ENCODE data around the gene CUEDC1. TPM values are rescaled to one million over a fixed set of nuclear protein-coding genes. Genes with fewer than 3 reads are reported as not detected.

CUEDC1 gene
- total RNA-seq, 1 donor from 2014 or later: 24.6 TPM

DNA sequence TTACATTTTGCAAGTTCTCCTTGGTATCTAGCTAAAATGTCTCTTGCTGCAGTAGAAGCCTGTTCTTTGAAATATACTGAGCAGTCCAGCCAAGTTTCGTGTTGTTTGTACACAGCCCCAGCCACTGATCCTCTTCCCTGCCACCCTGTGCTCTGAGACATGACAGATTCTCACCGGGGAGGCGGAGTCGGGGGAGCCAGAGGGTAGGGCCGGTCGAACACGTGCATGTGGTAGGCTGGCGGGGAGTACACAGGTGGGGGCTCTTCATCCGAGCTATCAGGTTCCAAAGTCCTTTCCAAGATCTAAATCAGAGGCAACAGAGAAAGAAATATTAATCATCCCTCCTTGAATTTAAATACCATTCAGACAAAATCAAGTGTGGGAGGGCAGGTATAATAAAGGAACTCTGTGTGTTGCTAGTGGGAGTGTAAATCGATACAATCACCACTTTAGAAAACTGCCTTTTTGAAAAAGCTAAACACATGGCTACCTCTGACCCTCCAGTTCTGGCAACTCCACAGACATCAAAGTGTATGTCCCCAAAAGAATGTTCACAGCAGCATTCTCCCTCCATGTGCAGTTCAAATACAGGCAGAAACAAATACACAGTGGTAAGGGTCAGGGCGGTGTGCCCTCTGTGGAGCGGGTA is 75.7 kb downstream of the CUEDC1 start:
- no peak overlapping the region for H3K4me3 ChIP-seq (ENCODE audit: low read depth, low read length)
- H3K36me3 ChIP-seq (ENCODE audit: control insufficient read depth, insufficient read depth, low read length): no peaks in the 10 kb centered on the region
- H3K27me3 ChIP-seq (ENCODE audit: control insufficient read depth, insufficient read depth, low read length): no peaks in the 10 kb centered on the region
- DNase-seq (ENCODE audit: low read depth): no peak
- TF ChIP-seq, protein P1, sequence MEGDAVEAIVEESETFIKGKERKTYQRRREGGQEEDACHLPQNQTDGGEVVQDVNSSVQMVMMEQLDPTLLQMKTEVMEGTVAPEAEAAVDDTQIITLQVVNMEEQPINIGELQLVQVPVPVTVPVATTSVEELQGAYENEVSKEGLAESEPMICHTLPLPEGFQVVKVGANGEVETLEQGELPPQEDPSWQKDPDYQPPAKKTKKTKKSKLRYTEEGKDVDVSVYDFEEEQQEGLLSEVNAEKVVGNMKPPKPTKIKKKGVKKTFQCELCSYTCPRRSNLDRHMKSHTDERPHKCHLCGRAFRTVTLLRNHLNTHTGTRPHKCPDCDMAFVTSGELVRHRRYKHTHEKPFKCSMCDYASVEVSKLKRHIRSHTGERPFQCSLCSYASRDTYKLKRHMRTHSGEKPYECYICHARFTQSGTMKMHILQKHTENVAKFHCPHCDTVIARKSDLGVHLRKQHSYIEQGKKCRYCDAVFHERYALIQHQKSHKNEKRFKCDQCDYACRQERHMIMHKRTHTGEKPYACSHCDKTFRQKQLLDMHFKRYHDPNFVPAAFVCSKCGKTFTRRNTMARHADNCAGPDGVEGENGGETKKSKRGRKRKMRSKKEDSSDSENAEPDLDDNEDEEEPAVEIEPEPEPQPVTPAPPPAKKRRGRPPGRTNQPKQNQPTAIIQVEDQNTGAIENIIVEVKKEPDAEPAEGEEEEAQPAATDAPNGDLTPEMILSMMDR (IDR thresholded peaks at IDR 0.05; ENCODE audit: insufficient read depth, low read length, poor library complexity, severe bottlenecking): no peak

DNA sequence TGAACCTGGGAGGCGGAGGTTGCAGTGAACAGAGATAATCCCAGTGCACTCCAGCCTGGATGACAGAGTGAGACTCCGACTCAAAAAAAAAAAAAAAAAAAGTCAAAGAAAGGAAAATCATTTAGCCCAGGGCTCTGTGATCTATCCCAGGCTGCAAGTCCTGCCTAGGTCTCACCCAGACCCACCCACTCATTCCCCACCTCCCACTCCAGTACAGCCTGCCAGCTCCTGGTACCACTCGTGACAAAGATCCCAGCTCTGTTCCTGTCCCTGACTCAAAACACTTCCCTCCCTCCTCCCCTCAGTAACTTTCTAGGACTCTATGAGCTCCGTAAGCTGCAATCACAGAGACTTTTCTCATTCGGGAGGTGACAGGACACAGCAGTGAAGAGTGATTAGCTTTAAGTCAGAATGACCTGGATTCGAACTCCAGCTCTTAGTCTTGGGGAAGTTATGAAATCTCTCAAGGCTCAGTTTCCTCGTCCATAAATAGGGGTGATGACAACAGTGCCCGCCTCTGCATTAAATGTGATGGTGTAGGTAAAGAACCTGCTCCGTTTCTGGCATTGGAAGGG is 77.3 kb downstream of the CUEDC1 start:
- Histone ChIP-seq H3K36me3 (ENCODE audit: control insufficient read depth, insufficient read depth, low read length) (no peaks in the 10 kb centered on the region), H3K4me3 (ENCODE audit: low read depth, low read length) (no peak overlapping the region), H3K27me3 (ENCODE audit: control insufficient read depth, insufficient read depth, low read length) (no peaks in the 10 kb centered on the region)
- DNase-seq (ENCODE audit: low read depth): no peak
- TF ChIP-seq, protein P1 (IDR thresholded peaks at IDR 0.05; ENCODE audit: insufficient read depth, low read length, poor library complexity, severe bottlenecking): no peak

DNA sequence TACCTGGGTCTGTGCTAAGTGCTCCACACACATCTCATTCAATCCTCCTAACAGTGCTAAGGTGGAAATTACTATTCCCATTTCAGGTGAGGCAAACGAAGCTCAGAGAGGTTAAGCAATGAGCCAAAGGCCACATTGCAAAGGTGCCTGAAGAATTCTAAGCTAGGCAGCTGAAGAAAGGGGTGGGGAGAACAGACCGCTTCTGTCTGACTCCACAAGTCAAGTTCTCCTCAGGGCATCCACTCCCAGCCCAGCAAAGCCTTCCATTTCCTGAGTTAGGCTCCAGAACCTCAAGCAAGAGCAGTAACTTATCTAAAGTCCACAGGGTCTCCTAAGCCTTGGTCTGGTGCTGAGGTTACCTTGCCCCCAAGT is 78.4 kb downstream of the CUEDC1 start:
- TF ChIP-seq, protein P1 (IDR thresholded peaks at IDR 0.05; ENCODE audit: insufficient read depth, low read length, poor library complexity, severe bottlenecking): no peak
- DNase-seq (ENCODE audit: low read depth): no peak

DNA sequence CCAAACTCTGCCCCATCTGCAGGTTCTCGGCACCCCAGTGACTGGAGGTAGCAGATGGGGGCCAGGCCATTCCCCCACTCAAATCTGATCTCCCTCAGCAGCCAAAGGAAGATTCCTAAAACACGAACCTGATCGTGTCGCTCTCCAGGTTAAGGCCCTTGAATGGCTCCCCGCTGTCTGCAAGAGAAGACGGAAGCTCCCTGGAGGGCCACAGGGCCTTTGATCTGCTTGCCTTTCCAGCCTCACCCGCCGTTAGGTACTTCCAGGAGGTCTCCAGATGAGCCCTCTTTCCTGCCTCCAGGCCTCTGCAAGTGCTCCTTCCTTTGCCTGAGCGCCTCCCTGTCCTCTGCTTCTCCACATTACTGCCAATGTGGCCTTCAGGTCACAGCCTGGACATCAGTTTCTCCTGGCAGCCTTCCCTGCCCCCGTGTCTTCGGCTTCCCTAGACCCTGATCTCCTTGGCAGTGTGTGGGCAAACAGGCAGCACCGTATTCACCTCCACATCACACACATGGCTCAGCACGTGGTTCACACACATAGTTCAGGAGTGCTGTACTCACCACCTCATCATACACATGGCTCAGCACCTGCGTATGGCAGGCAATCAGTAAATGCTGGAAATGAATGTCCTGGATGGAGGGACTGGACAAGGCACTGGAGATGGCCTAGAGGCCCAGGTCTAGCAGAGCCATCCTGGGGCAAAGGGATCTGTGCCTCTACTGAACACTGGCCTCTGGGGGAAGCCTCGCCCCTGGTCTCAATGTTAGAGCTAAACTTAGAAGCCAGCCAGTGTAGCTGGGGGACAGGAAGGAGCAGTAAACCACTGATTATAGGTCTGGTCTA is 79.0 kb downstream of the CUEDC1 start:
- Histone ChIP-seq H3K4me3 (ENCODE audit: low read depth, low read length) (no peak overlapping the region), H3K36me3 (ENCODE audit: control insufficient read depth, insufficient read depth, low read length) (no peaks in the 10 kb centered on the region), H3K27me3 (ENCODE audit: control insufficient read depth, insufficient read depth, low read length) (no peaks in the 10 kb centered on the region)
- TF ChIP-seq, protein P1 (IDR thresholded peaks at IDR 0.05; ENCODE audit: insufficient read depth, low read length, poor library complexity, severe bottlenecking): no peak
- DNase-seq (ENCODE audit: low read depth): no peak

More for the DNA sequence above, 78.4 kb downstream of the CUEDC1 start:
- Histone ChIP-seq H3K27me3 (ENCODE audit: control insufficient read depth, insufficient read depth, low read length) (no peaks in the 10 kb centered on the region), H3K36me3 (ENCODE audit: control insufficient read depth, insufficient read depth, low read length) (no peaks in the 10 kb centered on the region), H3K4me3 (ENCODE audit: low read depth, low read length) (no peak overlapping the region)

DNA sequence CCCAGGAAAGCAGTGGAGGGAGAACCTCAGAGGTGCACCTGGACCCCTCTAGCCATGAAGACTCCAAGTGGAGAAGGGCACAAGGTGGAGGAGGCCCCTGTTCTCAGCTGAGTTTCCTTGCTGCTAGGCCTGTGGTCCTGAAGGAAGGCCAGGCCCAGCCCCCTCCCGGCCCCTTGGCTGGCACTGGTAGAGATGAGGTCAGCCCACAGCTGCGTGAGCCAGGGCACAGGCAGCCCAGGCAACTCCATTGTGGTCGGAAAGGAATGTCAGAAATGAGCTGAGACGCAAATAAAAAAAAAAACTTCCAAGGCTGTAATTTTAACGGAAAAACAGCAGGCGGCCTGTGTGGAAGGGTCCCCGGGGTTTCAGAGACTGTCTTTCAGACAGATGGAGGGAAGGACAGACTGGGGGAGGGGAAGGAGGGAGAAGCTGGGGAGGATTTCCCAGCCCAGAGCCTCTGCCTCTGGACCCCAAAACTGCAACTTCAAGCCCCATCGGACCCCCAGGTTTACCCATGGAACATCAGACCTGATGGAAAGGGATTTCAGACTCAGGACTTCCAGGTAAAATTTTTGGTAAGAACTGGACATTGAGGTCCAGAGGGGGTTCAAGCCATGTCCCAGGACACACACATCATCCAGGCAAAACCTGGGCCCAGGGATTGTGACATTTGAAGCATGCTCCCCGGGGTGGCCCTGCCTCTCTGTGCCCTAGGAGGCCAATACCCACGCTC is 79.8 kb downstream of the CUEDC1 start:
- TF ChIP-seq, protein P1 (IDR thresholded peaks at IDR 0.05; ENCODE audit: insufficient read depth, low read length, poor library complexity, severe bottlenecking): peak; percentile 70
- DNase-seq (ENCODE audit: low read depth): peak; percentile 93
- no peak overlapping the region for H3K4me3 ChIP-seq (ENCODE audit: low read depth, low read length)
- peaks cover 1% of the 10 kb centered on the region for H3K36me3 ChIP-seq (ENCODE audit: control insufficient read depth, insufficient read depth, low read length)
- no peaks in the 10 kb centered on the region for H3K27me3 ChIP-seq (ENCODE audit: control insufficient read depth, insufficient read depth, low read length)

All from kidney epithelial cell (primary cell).